Esophagus squamous epithelium (tissue), 5 donors: ENCODE results near the gene GRID2. TPM values are rescaled to one million over a fixed set of nuclear protein-coding genes. Genes with fewer than 3 reads are reported as not detected.

Source experiments
- DNase-seq: peaks from one replicate; lab custom pipeline; 2025; lab: John Stamatoyannopoulos, UW
- H3K27ac ChIP-seq, 4 donors: fragments of 200-600 bp; sonication (generic); one replicate each; pipeline ENCODE4 v1.5.1; 2016 to 2019; ENCODE audit warnings: mild to moderate bottlenecking in 1 of 4
- H3K27me3 ChIP-seq, 4 donors: fragments of 200-600 bp; sonication (generic); 1 replicate in 3 of 4; 2 replicates in 1 of 4; pipeline versions ENCODE4 v1.5.1 to v1.6.0; 2017 to 2021; ENCODE audit warnings: antibody characterized with exemption in 1 of 4
- H3K36me3 ChIP-seq, 3 donors: fragments of 200-600 bp; sonication (generic); one replicate each; pipeline ENCODE4 v1.5.1; 2016 to 2019
- H3K4me1 ChIP-seq, 3 donors: fragments of 200-600 bp; sonication (generic); one replicate each; pipeline ENCODE4 v1.5.1; 2017 to 2019
- H3K4me3 ChIP-seq, 4 donors: fragments of 200-600 bp; sonication (generic); 1 replicate in 3 of 4; 2 replicates in 1 of 4; pipeline ENCODE4 v1.5.1; 2016 to 2019; ENCODE audit warnings: mild to moderate bottlenecking in 2 of 4, moderate library complexity in 1 of 4
- H3K9me3 ChIP-seq, 3 donors: fragments of 200-600 bp; sonication (generic); one replicate each; pipeline ENCODE4 v1.5.1; 2016 to 2019
- POLR2A ChIP-seq, 4 donors: fragments of 450-650 bp; IDR thresholded peaks; one replicate each; pipeline ENCODE4 v1.6.1; 2017; ENCODE audit warnings: antibody characterized with exemption in 4 of 4, mild to moderate bottlenecking in 4 of 4, moderate library complexity in 3 of 4
- WGBS, 2 donors: methylation state at CpG; one replicate each; pipeline ENCODE4 v1.1.5; 2018; 5-methylcytosine and 5-hydroxymethylcytosine counted together
- intact Hi-C: fragments of 100-400 bp; cut with DNase I; formaldehyde crosslinking; loops from one replicate; pipeline ENCODE4 v1.15.0; 2022
- total RNA-seq, 4 donors: library from RNA; depleted of rRNA; stranded (reverse); fragments of >200 nt; gene quantifications; one replicate each; pipeline ENCODE4 v1.1.0, GENCODE V29; 2016
- TF ChIP-seq, protein P1 (sequence below), 6 experiments: fragments of 450-650 bp in 4 of 6; fragments of 200-600 bp in 2 of 6; sonication (generic) in 2 of 6; IDR thresholded peaks; one replicate each; pipeline ENCODE4 v1.5.1; 2016 to 2019; ENCODE audit warnings: antibody characterized with exemption in 6 of 6, mild to moderate bottlenecking in 4 of 6, moderate library complexity in 4 of 6
- donor health status: DM: yes; HTN: yes; CAD: no.

The GRID2 gene
- total RNA-seq, 4 donors from 2014 or later, result not detected

GRCh38 chr4:92641409-92641808 lies 337.6 kb downstream of the GRID2 start:
- TF ChIP-seq POLR2A (IDR thresholded peaks at IDR 0.05), result no peak
- TF ChIP-seq, protein P1, sequence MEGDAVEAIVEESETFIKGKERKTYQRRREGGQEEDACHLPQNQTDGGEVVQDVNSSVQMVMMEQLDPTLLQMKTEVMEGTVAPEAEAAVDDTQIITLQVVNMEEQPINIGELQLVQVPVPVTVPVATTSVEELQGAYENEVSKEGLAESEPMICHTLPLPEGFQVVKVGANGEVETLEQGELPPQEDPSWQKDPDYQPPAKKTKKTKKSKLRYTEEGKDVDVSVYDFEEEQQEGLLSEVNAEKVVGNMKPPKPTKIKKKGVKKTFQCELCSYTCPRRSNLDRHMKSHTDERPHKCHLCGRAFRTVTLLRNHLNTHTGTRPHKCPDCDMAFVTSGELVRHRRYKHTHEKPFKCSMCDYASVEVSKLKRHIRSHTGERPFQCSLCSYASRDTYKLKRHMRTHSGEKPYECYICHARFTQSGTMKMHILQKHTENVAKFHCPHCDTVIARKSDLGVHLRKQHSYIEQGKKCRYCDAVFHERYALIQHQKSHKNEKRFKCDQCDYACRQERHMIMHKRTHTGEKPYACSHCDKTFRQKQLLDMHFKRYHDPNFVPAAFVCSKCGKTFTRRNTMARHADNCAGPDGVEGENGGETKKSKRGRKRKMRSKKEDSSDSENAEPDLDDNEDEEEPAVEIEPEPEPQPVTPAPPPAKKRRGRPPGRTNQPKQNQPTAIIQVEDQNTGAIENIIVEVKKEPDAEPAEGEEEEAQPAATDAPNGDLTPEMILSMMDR (IDR thresholded peaks at IDR 0.05), result no peak
- DNase-seq, result no peak
- H3K27me3 ChIP-seq, result no peaks in the 10 kb centered on the region
- H3K4me3 ChIP-seq, result no peak overlapping the region
- H3K4me1 ChIP-seq, result no peaks in the 10 kb centered on the region
- WGBS, 2 donors, result 82 to 85% methylated on average over 3 of the region's 3 CpGs
- intact Hi-C loops, result no loop called here
- H3K36me3 ChIP-seq, result no peaks in the 10 kb centered on the region
- H3K27ac ChIP-seq, result no peak overlapping the region
- H3K9me3 ChIP-seq, result no peaks in the 10 kb centered on the region

GRCh38 chr4:92646826-92647225 lies 343.1 kb downstream of the GRID2 start:
- Histone ChIP-seq H3K9me3 (no peaks in the 10 kb centered on the region), H3K27ac (no peak overlapping the region), H3K27me3 (no peaks in the 10 kb centered on the region), H3K4me1 (no peaks in the 10 kb centered on the region), H3K36me3 (no peaks in the 10 kb centered on the region), H3K4me3 (no peak overlapping the region)
- WGBS, 2 donors, result 61 to 75% methylated on average over 2 of the region's 2 CpGs
- no peak for DNase-seq
- intact Hi-C loops, result no loop called here
- TF ChIP-seq, protein P1 (IDR thresholded peaks at IDR 0.05), result no peak
- no peak for TF ChIP-seq POLR2A (IDR thresholded peaks at IDR 0.05)

DNA sequence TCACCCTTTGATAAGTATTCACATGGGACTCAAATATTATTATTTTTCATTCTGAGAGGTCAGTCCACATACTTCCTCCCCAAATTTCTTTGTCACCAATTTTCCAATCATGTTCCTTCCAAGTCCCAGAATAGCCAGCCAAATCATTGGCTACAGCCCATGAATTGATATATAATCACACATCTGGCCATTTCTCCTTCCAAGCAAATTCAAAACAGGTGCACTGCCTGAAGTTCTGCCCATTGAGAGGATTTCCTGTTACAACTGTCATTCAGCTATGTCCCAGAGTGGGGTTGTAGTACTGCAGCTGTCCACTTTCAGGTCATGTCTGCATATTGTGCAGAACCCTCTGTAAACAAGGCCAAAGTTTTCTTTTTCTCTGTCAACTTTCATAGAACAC lies 347.8 kb downstream of the GRID2 start:
- DNase-seq, result no peak
- Histone ChIP-seq H3K27me3 (no peaks in the 10 kb centered on the region), H3K27ac (no peak overlapping the region), H3K4me3 (no peak overlapping the region), H3K9me3 (no peaks in the 10 kb centered on the region), H3K4me1 (no peaks in the 10 kb centered on the region), H3K36me3 (no peaks in the 10 kb centered on the region)
- intact Hi-C loops, result no loop called here
- TF ChIP-seq POLR2A (IDR thresholded peaks at IDR 0.05), result no peak
- TF ChIP-seq, protein P1 (IDR thresholded peaks at IDR 0.05), result no peak

DNA sequence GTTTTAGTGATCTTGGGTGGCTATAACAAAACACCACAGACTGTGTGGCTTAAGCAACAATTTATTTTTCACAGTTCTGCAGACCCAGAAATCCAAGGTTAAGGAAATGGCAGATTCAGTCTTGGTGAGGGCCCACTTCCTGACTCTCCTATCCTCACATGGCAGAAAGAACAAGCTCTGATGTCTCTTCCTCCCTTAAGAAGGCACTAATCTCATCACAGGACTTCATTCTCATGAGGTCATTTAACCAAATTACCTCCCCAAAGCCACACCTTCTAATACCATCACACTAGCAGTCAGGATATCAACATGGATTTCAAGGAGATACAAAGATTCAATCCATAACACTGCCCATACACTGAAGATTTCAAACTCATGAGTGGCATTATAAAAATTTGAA lies 350.3 kb downstream of the GRID2 start:
- TF ChIP-seq, protein P1 (IDR thresholded peaks at IDR 0.05), result no peak
- TF ChIP-seq POLR2A (IDR thresholded peaks at IDR 0.05), result no peak
- intact Hi-C loops, result no loop called here
- H3K27ac ChIP-seq, result no peak overlapping the region
- no peak for DNase-seq
- no peaks in the 10 kb centered on the region for H3K27me3 ChIP-seq
- H3K4me3 ChIP-seq, result no peak overlapping the region
- no peaks in the 10 kb centered on the region for H3K36me3 ChIP-seq
- no peaks in the 10 kb centered on the region for H3K9me3 ChIP-seq
- no peaks in the 10 kb centered on the region for H3K4me1 ChIP-seq

- Histone ChIP-seq H3K27me3 (no peaks in the 10 kb centered on the region), H3K9me3 (no peaks in the 10 kb centered on the region), H3K27ac (no peak overlapping the region), H3K36me3 (no peaks in the 10 kb centered on the region), H3K4me1 (no peaks in the 10 kb centered on the region), H3K4me3 (no peak overlapping the region)
- TF ChIP-seq, protein P1 (IDR thresholded peaks at IDR 0.05), result no peak
- no peak for TF ChIP-seq POLR2A (IDR thresholded peaks at IDR 0.05)
- DNase-seq, result no peak
- intact Hi-C loops, result no loop called here
Observed at GRCh38 chr4:92657695-92658094, 353.9 kb downstream of the GRID2 start.
